ENCODE data around the gene ADRA2A. TPM values are rescaled to one million over a fixed set of nuclear protein-coding genes. Genes with fewer than 3 reads are reported as not detected.

Gene ADRA2A
- total RNA-seq, 1 donor from 2014 or later = not detected

DNA sequence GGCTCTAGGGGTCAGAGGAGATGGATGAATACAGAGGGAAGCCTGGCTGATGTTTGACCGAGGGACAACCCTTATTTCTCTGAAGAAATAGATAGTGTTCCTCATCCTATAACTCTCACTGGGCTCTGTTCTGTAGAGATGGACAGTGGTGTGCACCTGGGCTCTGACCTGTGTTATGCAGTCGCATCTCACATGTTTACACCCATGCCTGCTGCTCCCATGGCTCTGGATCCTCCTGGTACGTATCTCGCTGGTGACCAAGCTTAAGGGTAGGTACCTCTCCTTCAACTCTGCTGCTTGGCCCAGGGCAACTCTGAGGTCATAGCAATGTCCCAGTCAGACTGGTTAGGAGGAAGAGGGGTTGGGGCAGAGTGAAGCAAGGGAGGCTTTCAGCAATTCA, 42.8 kb downstream of the ADRA2A start:
- no peak for TF ChIP-seq CTCF (IDR thresholded peaks at IDR 0.05; ENCODE audit: insufficient read depth, low read length, poor library complexity, severe bottlenecking)
- Histone ChIP-seq H3K36me3 (ENCODE audit: control insufficient read depth, insufficient read depth, low read length) (no peaks in the 10 kb centered on the region), H3K4me3 (ENCODE audit: low read depth, low read length) (no peak overlapping the region), H3K27me3 (ENCODE audit: control insufficient read depth, insufficient read depth, low read length) (no peaks in the 10 kb centered on the region)
- no peak for DNase-seq (ENCODE audit: low read depth)

GRCh38 chr10:111122127-111122526, 45.3 kb downstream of the ADRA2A start:
- DNase-seq (ENCODE audit: low read depth) = no peak
- Histone ChIP-seq H3K36me3 (ENCODE audit: control insufficient read depth, insufficient read depth, low read length) (no peaks in the 10 kb centered on the region), H3K4me3 (ENCODE audit: low read depth, low read length) (no peak overlapping the region), H3K27me3 (ENCODE audit: control insufficient read depth, insufficient read depth, low read length) (no peaks in the 10 kb centered on the region)
- TF ChIP-seq CTCF (IDR thresholded peaks at IDR 0.05; ENCODE audit: insufficient read depth, low read length, poor library complexity, severe bottlenecking) = no peak

GRCh38 chr10:111123883-111124282, 47.1 kb downstream of the ADRA2A start:
- H3K27me3 ChIP-seq (ENCODE audit: control insufficient read depth, insufficient read depth, low read length) = no peaks in the 10 kb centered on the region
- TF ChIP-seq CTCF (IDR thresholded peaks at IDR 0.05; ENCODE audit: insufficient read depth, low read length, poor library complexity, severe bottlenecking) = no peak
- no peak for DNase-seq (ENCODE audit: low read depth)
- no peaks in the 10 kb centered on the region for H3K36me3 ChIP-seq (ENCODE audit: control insufficient read depth, insufficient read depth, low read length)
- no peak overlapping the region for H3K4me3 ChIP-seq (ENCODE audit: low read depth, low read length)

DNA sequence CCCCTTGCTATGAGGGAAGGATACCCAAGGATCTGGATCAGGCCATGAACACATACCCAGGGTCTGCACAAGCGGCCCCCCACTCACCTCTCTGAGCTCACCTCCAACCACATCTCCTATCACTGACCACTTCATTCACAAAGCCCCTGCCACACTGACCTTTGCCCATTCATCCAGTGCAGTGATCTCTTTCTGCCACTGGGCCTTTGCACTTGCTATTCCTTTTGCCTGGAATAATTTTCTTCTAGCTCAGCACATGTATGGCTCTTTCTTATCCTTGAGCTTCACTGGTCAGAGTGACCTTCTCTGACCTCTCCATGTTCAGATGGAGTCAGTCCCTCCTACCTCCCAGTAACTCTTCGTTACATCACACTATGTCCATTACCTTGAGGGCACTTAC, 48.3 kb downstream of the ADRA2A start:
- Histone ChIP-seq H3K4me3 (ENCODE audit: low read depth, low read length) (no peak overlapping the region), H3K36me3 (ENCODE audit: control insufficient read depth, insufficient read depth, low read length) (no peaks in the 10 kb centered on the region), H3K27me3 (ENCODE audit: control insufficient read depth, insufficient read depth, low read length) (no peaks in the 10 kb centered on the region)
- no peak for TF ChIP-seq CTCF (IDR thresholded peaks at IDR 0.05; ENCODE audit: insufficient read depth, low read length, poor library complexity, severe bottlenecking)
- DNase-seq (ENCODE audit: low read depth) = no peak

GRCh38 chr10:111126077-111126476, 49.2 kb downstream of the ADRA2A start:
- no peak for TF ChIP-seq CTCF (IDR thresholded peaks at IDR 0.05; ENCODE audit: insufficient read depth, low read length, poor library complexity, severe bottlenecking)
- Histone ChIP-seq H3K27me3 (ENCODE audit: control insufficient read depth, insufficient read depth, low read length) (no peaks in the 10 kb centered on the region), H3K36me3 (ENCODE audit: control insufficient read depth, insufficient read depth, low read length) (no peaks in the 10 kb centered on the region), H3K4me3 (ENCODE audit: low read depth, low read length) (no peak overlapping the region)
- peak; percentile 12 for DNase-seq (ENCODE audit: low read depth)

- DNase-seq (ENCODE audit: low read depth) = no peak
- Histone ChIP-seq H3K4me3 (ENCODE audit: low read depth, low read length) (no peak overlapping the region), H3K36me3 (ENCODE audit: control insufficient read depth, insufficient read depth, low read length) (no peaks in the 10 kb centered on the region), H3K27me3 (ENCODE audit: control insufficient read depth, insufficient read depth, low read length) (no peaks in the 10 kb centered on the region)
- no peak for TF ChIP-seq CTCF (IDR thresholded peaks at IDR 0.05; ENCODE audit: insufficient read depth, low read length, poor library complexity, severe bottlenecking)
Observed at GRCh38 chr10:111127081-111127848, 50.4 kb downstream of the ADRA2A start.

Measured in kidney epithelial cell (primary cell).